Measurements from ENCODE around the gene ZC3H12D.

Gene ZC3H12D

GRCh38 chr6:149414009-149414408 is 70.8 kb downstream of the ZC3H12D start:
- TF ChIP-seq CTCF (conservative IDR thresholded peaks at IDR 0.05) (no peak), ZFX (IDR thresholded peaks at IDR 0.05) (no peak)
- no peak overlapping the region for H3K27ac ChIP-seq

DNA sequence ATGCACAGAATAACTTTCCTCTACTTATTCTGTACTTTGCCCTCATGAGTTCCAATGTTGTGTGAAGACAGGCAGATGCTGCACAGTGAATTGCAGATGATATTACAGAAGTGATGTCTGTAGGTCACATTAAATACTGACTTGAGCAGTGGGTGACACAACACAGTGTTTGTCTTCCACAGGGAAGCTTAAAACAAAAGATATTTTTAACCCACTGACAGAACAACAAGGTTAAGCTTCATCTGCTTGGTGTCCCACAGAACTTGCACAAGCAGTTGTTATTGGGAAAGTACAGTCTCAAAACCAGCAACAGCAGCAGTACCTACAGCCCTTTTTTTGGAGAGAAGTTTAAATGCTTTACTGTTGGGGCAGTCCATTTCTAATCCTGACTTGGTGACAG is 74.3 kb downstream of the ZC3H12D start:
- H3K27ac ChIP-seq, result no peak overlapping the region
- no peak for TF ChIP-seq ZFX (IDR thresholded peaks at IDR 0.05)
- TF ChIP-seq CTCF (conservative IDR thresholded peaks at IDR 0.05), result no peak

- no peak for TF ChIP-seq ZFX (IDR thresholded peaks at IDR 0.05)
- no peak overlapping the region for H3K27ac ChIP-seq
These were observed 75.2 kb downstream of the ZC3H12D start for GRCh38 chr6:149409617-149410016.

DNA sequence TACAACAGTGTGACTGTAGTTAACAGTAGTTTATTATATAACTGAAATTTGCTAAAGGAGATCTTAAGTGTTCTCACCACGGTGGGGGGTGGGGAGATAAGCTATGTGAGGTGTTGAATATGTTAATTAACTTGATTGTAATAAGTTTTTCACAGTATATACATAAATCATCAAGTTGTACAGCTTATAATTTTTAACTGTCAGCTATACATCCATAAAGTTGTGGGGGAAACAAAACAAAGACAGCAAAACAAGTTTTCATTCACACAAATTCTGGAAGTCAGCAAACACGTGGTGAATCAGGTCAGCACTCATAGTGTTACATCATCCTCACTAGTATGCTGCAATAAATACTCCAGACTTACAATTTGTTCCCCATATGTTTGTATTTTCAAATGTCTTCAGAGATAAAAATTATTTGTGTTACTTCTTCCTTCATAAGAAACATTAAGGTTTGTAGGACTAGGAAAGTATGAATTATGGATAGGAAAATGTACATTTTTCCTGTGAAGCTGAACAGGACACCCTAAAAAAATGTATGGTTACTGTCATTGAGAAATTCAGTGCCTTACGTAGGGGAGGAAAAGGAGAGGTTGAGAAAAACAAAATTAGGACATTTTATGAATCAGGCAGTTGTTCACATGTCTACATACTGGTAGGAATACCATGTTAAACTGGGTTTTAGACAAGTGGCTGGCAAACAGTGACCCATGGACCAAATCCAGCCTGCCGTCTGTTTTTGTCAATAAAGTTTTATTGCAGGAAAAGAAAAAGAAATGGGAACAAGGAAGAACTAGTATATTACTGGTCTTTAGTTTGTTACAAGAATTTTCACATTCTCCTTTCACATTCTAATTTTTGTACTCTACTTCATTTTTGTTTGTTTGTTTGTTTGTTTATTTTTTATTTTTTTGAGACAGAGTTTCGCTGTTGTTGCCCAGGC is 78.7 kb downstream of the ZC3H12D start:
- TF ChIP-seq ZFX (IDR thresholded peaks at IDR 0.05), result no peak
- no peak for TF ChIP-seq CTCF (conservative IDR thresholded peaks at IDR 0.05)
- no peak overlapping the region for H3K27ac ChIP-seq

DNA sequence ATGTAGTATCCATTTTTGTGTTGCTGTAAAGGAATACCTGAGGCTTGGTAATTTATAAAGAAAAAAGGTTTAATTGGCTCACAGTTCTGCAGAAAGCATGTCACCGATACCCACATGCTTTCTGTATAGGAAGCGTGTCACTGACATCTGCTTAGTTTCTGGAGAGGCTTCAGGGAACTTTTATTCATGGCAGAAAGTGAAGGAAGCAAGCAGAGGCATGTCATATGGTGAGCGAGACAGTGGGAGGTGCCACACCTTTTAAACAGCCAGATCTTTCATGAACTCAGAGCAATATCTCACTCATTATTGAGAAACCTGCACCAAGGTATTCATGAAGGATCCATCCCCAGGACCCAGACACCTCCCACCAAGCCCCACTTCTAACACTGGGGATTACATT is 81.3 kb downstream of the ZC3H12D start:
- TF ChIP-seq CTCF (conservative IDR thresholded peaks at IDR 0.05) (no peak), ZFX (IDR thresholded peaks at IDR 0.05) (no peak)
- H3K27ac ChIP-seq, result no peak overlapping the region

DNA sequence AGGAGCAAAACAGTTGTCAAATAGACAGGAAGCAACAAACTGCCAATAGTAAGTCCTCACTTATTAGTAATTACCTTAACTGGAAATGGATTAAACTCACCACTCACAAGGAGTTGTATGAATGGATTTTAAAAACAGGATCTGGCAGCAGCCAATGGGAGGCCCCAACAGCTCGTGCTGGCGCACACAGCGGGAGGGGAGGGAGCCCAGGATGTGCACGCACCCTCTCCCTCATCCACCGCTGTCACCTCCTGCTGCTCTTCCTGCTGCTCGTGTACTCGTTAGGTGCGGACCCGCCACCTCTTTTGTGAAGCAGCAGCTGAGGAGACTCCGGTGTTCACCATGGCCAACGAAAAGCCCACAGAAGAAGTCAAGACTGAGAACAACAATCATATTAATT is 84.8 kb downstream of the ZC3H12D start, which contains the start of gene SUMO4:
SUMO4 (plus strand) TSS at position 213 of the 400 bp plus-strand sequence; CDS start at position 343, 130 bp downstream.
- TF ChIP-seq CTCF (conservative IDR thresholded peaks at IDR 0.05) (no peak), ZFX (IDR thresholded peaks at IDR 0.05) (no peak)
- no peak within 1 kb of the TSS for H3K27ac ChIP-seq

DNA sequence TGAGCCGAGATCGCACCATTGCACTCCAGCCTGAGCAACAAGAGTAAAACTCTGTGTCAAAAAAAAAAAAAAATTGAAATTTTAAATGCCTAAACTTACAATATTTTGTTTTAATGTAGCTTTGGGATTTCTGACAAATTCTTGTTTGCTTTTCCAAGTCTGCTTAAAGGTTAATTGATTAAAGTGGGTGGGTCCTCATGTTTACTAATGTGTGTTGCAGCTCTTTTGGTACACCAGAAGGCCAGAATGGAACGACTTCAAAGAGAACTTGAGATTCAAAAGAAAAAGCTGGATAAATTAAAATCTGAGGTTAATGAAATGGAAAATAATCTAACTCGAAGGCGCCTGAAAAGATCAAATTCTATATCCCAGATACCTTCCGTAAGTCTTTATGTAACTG is 87.4 kb downstream of the ZC3H12D start:
- H3K27ac ChIP-seq, result no peak overlapping the region
- TF ChIP-seq ZFX (IDR thresholded peaks at IDR 0.05), result no peak
- no peak for TF ChIP-seq CTCF (conservative IDR thresholded peaks at IDR 0.05)

Data from C4-2B (cell line).